GM23338 (cell line): ENCODE measurements around the gene JAK2. TPM values are rescaled to one million over a fixed set of nuclear protein-coding genes. Genes with fewer than 3 reads are reported as not detected.

Experiments
- ATAC-seq: fragments of 200-7000 bp; cut with Tn5 transposase; 3 replicates; pipeline ENCODE4 v1.9.1; 2020
- DNase-seq: peaks from one replicate; pipeline ENCODE4 v3.0.0-alpha.2; 2015; ENCODE audit warnings: low spot score
- H2AFZ ChIP-seq: fragments of 200-600 bp; sonication (generic); 2 replicates; pipeline ENCODE4 v1.8.0; 2016; ENCODE audit warnings: antibody characterized with exemption, mild to moderate bottlenecking, moderate library complexity
- H3F3A ChIP-seq: fragments of 200-600 bp; sonication (generic); replicated peaks from 2 replicates; pipeline ENCODE4 v1.8.0; 2017; ENCODE audit warnings: antibody characterized with exemption, mixed run types, low read depth
- H3K27ac ChIP-seq: fragments of 200-600 bp; sonication (generic); 2 replicates; pipeline ENCODE4 v1.6.1; 2016; ENCODE audit warnings: low read depth
- H3K27me3 ChIP-seq: fragments of 200-600 bp; sonication (generic); 2 replicates; pipeline ENCODE4 v1.8.0; 2016; ENCODE audit warnings: mild to moderate bottlenecking, mixed run types, moderate library complexity; ENCODE audit not compliant: insufficient read depth
- H3K36me3 ChIP-seq: fragments of 200-600 bp; sonication (generic); 2 replicates; pipeline ENCODE4 v1.8.0; 2016; ENCODE audit warnings: mild to moderate bottlenecking; ENCODE audit not compliant: insufficient read depth
- H3K4me1 ChIP-seq: fragments of 200-600 bp; sonication (generic); 2 replicates; pipeline ENCODE4 v1.8.0; 2016; ENCODE audit warnings: mild to moderate bottlenecking, moderate library complexity; ENCODE audit not compliant: insufficient read depth
- H3K4me2 ChIP-seq: fragments of 200-600 bp; sonication (generic); 2 replicates; pipeline ENCODE4 v1.7.1; 2017; ENCODE audit warnings: mixed run types
- H3K4me3 ChIP-seq: fragments of 200-600 bp; sonication (generic); 2 replicates; pipeline ENCODE4 v1.6.1; 2016; ENCODE audit warnings: mixed run types
- H3K79me2 ChIP-seq: fragments of 200-600 bp; sonication (generic); replicated peaks from 2 replicates; pipeline ENCODE4 v1.8.0; 2017; ENCODE audit warnings: mild to moderate bottlenecking; ENCODE audit not compliant: insufficient read depth
- H3K9me2 ChIP-seq: fragments of 200-600 bp; sonication (generic); 2 replicates; pipeline ENCODE4 v1.8.0; 2017; ENCODE audit not compliant: insufficient read depth
- H4K20me1 ChIP-seq: fragments of 200-600 bp; sonication (generic); replicated peaks from 2 replicates; pipeline ENCODE4 v1.8.0; 2017; ENCODE audit warnings: mild to moderate bottlenecking; ENCODE audit not compliant: insufficient read depth
- H3K27ac Mint-ChIP-seq: 2 replicates; pipeline ENCODE4 v1.8.0; 2020; ENCODE audit warnings: inconsistent platforms, mild to moderate bottlenecking, moderate library complexity, mixed read lengths
- H3K27me3 Mint-ChIP-seq: 3 replicates; pipeline ENCODE4 v1.8.0; 2022; ENCODE audit warnings: low read depth, mild to moderate bottlenecking, moderate library complexity, mixed read lengths, inconsistent platforms; ENCODE audit not compliant: insufficient read depth, poor library complexity
- H3K36me3 Mint-ChIP-seq: 3 replicates; pipeline ENCODE4 v1.8.0; 2021; ENCODE audit warnings: low read depth, mild to moderate bottlenecking, inconsistent platforms, moderate library complexity, mixed read lengths
- H3K4me1 Mint-ChIP-seq: 3 replicates; pipeline ENCODE4 v1.8.0; 2020; ENCODE audit warnings: mild to moderate bottlenecking, inconsistent platforms, mixed read lengths
- H3K4me3 Mint-ChIP-seq: 3 replicates; pipeline ENCODE4 v1.8.0; 2021; ENCODE audit warnings: moderate library complexity, mild to moderate bottlenecking, inconsistent platforms, mixed read lengths
- H3K9me3 Mint-ChIP-seq: 3 replicates; pipeline ENCODE4 v1.8.0; 2020; ENCODE audit warnings: moderate library complexity, mild to moderate bottlenecking, inconsistent platforms, mixed read lengths
- CREB1 ChIP-seq: fragments of 250-450 bp; sonication (Bioruptor Pico); IDR thresholded peaks from 2 replicates; pipeline ENCODE4 v1.5.0; 2020; ENCODE audit warnings: low read depth, mild to moderate bottlenecking, moderate library complexity
- CTCF ChIP-seq, 2 experiments: fragments of 200-600 bp in 1 of 2; sonication (generic) in 1 of 2; conservative IDR thresholded peaks; 2 replicates each; pipeline versions ENCODE4 v1.5.1 to v1.6.1; 2016 to 2017; ENCODE audit warnings: antibody characterized with exemption in 2 of 2, low read depth in 2 of 2, mild to moderate bottlenecking in 2 of 2, moderate library complexity in 1 of 2
- ETS1 ChIP-seq: IDR thresholded peaks from 2 replicates; pipeline ENCODE4 v1.6.1; 2016; ENCODE audit warnings: antibody characterized with exemption
- EZH2 ChIP-seq: fragments of 200-600 bp; sonication (generic); IDR thresholded peaks from one replicate; pipeline ENCODE4 v1.8.0; 2017; ENCODE audit warnings: antibody characterized with exemption, mild to moderate bottlenecking, low read depth; ENCODE audit not compliant: unreplicated experiment
- EZH2phosphoT487 ChIP-seq: fragments of 200-600 bp; sonication (generic); IDR thresholded peaks from one replicate; pipeline ENCODE4 v1.8.1; 2018; ENCODE audit warnings: antibody characterized with exemption; ENCODE audit not compliant: unreplicated experiment
- JUNB ChIP-seq: IDR thresholded peaks from one replicate; pipeline ENCODE4 v1.6.1; 2016; ENCODE audit warnings: antibody characterized with exemption; ENCODE audit not compliant: unreplicated experiment
- NANOG ChIP-seq: IDR thresholded peaks from 2 replicates; pipeline ENCODE4 v1.6.1; 2016; ENCODE audit warnings: antibody characterized with exemption, borderline replicate concordance
- POLR2AphosphoS5 ChIP-seq: IDR thresholded peaks from 2 replicates; pipeline ENCODE4 v1.6.1; 2016; ENCODE audit warnings: antibody characterized with exemption, low read depth
- REST ChIP-seq: IDR thresholded peaks from one replicate; pipeline ENCODE4 v1.6.1; 2018; ENCODE audit warnings: antibody characterized with exemption; ENCODE audit not compliant: unreplicated experiment
- STAT1 ChIP-seq: IDR thresholded peaks from one replicate; pipeline ENCODE4 v1.6.1; 2016; ENCODE audit warnings: antibody characterized with exemption; ENCODE audit not compliant: unreplicated experiment
- ZNF114 ChIP-seq: fragments of 250-450 bp; sonication (Bioruptor Pico); IDR thresholded peaks from 2 replicates; pipeline ENCODE4 v1.5.0; 2020; ENCODE audit warnings: mild to moderate bottlenecking, moderate library complexity
- ZNF331 ChIP-seq: fragments of 250-450 bp; sonication (Bioruptor Pico); IDR thresholded peaks from 2 replicates; pipeline ENCODE4 v1.5.0; 2020; ENCODE audit warnings: low read depth, mild to moderate bottlenecking, moderate library complexity
- polyA plus RNA-seq: library from polyadenylated mRNA; unstranded; fragments of >200 nt; fragmentation: Nextera tagmentation; extraction: Ambion mirVana; gene quantifications from 2 replicates; pipeline ENCODE4 v1.2.1, GENCODE V29; 2016
- total RNA-seq: library from RNA; depleted of rRNA; stranded (reverse); fragments of >200 nt; shearing (Covaris generic); gene quantifications from 2 replicates; pipeline ENCODE4 v1.2.3, GENCODE V29; 2014

Gene JAK2
- total and polyA plus RNA-seq, 2 experiments from 2014 or later = 1.1 to 3.0 TPM

GRCh38 chr9:4936277-4936676, 48.8 kb upstream of the JAK2 start:
- Mint-ChIP-seq H3K4me1 (no peaks in the 10 kb centered on the region), H3K27ac (no peak overlapping the region), H3K36me3 (no peaks in the 10 kb centered on the region), H3K27me3 (peaks cover 2% of the 10 kb centered on the region), H3K4me3 (no peak overlapping the region), H3K9me3 (no peaks in the 10 kb centered on the region)
- ATAC-seq (no peak), DNase-seq (no peak)
- H4K20me1 ChIP-seq = no peaks in the 10 kb centered on the region
- no peak overlapping the region for H3K4me2 ChIP-seq
- H3K9me2 ChIP-seq = no peaks in the 10 kb centered on the region
- no peaks in the 10 kb centered on the region for H3F3A ChIP-seq
- TF ChIP-seq EZH2 = no peak
- TF ChIP-seq ETS1 = no peak
- no peak for TF ChIP-seq EZH2phosphoT487
- no peak for TF ChIP-seq ZNF114
- TF ChIP-seq ZNF331 (CRISPR knock-in tag) = no peak
- no peak for TF ChIP-seq NANOG
- no peak for TF ChIP-seq STAT1
- TF ChIP-seq REST = no peak
- no peak for TF ChIP-seq JUNB
- no peak for TF ChIP-seq CREB1
- H3K27me3 ChIP-seq = no peaks in the 10 kb centered on the region
- H3K4me1 ChIP-seq = no peaks in the 10 kb centered on the region
- no peaks in the 10 kb centered on the region for H3K36me3 ChIP-seq
- no peak overlapping the region for H3K27ac ChIP-seq
- no peak overlapping the region for H3K4me3 ChIP-seq
- no peaks in the 10 kb centered on the region for H3K79me2 ChIP-seq
- H2AFZ ChIP-seq = no peak overlapping the region

GRCh38 chr9:4936823-4937222, 48.2 kb upstream of the JAK2 start:
- ATAC-seq (no peak), DNase-seq (no peak)
- Histone ChIP-seq H2AFZ (no peak overlapping the region), H3K79me2 (no peaks in the 10 kb centered on the region), H3K9me2 (no peaks in the 10 kb centered on the region), H3K27ac (no peak overlapping the region), H4K20me1 (no peaks in the 10 kb centered on the region), H3K4me3 (no peak overlapping the region), H3K36me3 (no peaks in the 10 kb centered on the region), H3K27me3 (no peaks in the 10 kb centered on the region), H3F3A (no peaks in the 10 kb centered on the region), H3K4me1 (no peaks in the 10 kb centered on the region), H3K4me2 (no peak overlapping the region)
- no peaks in the 10 kb centered on the region for H3K4me1 Mint-ChIP-seq
- no peaks in the 10 kb centered on the region for H3K36me3 Mint-ChIP-seq
- H3K27me3 Mint-ChIP-seq = no peaks in the 10 kb centered on the region
- H3K27ac Mint-ChIP-seq = no peak overlapping the region
- no peaks in the 10 kb centered on the region for H3K9me3 Mint-ChIP-seq
- no peak overlapping the region for H3K4me3 Mint-ChIP-seq
- TF ChIP-seq REST (no peak), JUNB (no peak), ZNF331 (CRISPR knock-in tag) (no peak), ETS1 (no peak), CTCF (conservative IDR thresholded peaks at IDR 0.05; ENCODE audit: low read depth in 2 of 2) (no peak), EZH2 (no peak), STAT1 (no peak), CREB1 (no peak), NANOG (no peak), EZH2phosphoT487 (no peak), POLR2AphosphoS5 (no peak)
